H1 (cell line): ENCODE measurements around the gene VCY. TPM values are rescaled to one million over a fixed set of nuclear protein-coding genes. Genes with fewer than 3 reads are reported as not detected.

Source experiments
- polyA plus RNA-seq, 7 experiments: library from polyadenylated mRNA; depleted of rRNA in 3 of 7; stranded (reverse) in 5 of 7; unstranded in 2 of 7; fragments of >200 nt in 5 of 7; fragments of 200-250 nt in 2 of 7; gene quantifications; 1 replicate in 5 of 7; 2 replicates in 1 of 7; 4 replicates in 1 of 7; pipeline versions ENCODE4 v1.2.1 to v1.2.3, GENCODE V29; 2011 to 2013; ENCODE audit warnings: missing spikeins in 2 of 7, mixed read lengths in 2 of 7
- total RNA-seq: library from RNA; stranded (reverse); fragmentation: NEBNext Ultra II Directional; extraction: Animal tissue kit (Norgen Biotek cat#: 25700); gene quantifications from 2 replicates; pipeline ENCODE4 v1.2.1, GENCODE V29; 2021

VCY gene
- total and polyA plus RNA-seq, 2 of the 8 experiments (the other 6 are each of a cell fraction or from before 2014, with no cell fraction given): 0.65 TPM; not detected in 1

Other genes with a start within 250 kb of the VCY start
- gene VCY1B, start 69.8 kb upstream of the VCY start, total RNA-seq: 0.65 TPM in 1 of 2 replicates, not detected in the other
- gene VCY1B, start 69.8 kb upstream of the VCY start, polyA plus RNA-seq (2011; rRNA removed): not detected in 2 replicates